HepG2 (cell line): ENCODE data around the gene GTF3C5. TPM values are rescaled to one million over a fixed set of nuclear protein-coding genes. Genes with fewer than 3 reads are reported as not detected.

Experiments used
- BORCS8-MEF2B ChIP-seq: sonication (generic); formaldehyde crosslinking; IDR thresholded peaks from 2 replicates; pipeline ENCODE4 v1.8.0; 2022; ENCODE audit warnings: mild to moderate bottlenecking, missing genetic modification reagents
- CHCHD3 ChIP-seq: sonication (generic); formaldehyde crosslinking; IDR thresholded peaks from 2 replicates; pipeline ENCODE4 v1.8.0; 2022; ENCODE audit warnings: mild to moderate bottlenecking, missing genetic modification reagents, moderate library complexity
- FOSL1 ChIP-seq: sonication (generic); formaldehyde crosslinking; IDR thresholded peaks from 2 replicates; pipeline ENCODE4 v1.9.0; 2021; ENCODE audit warnings: missing genetic modification reagents, borderline replicate concordance
- FOXO4 ChIP-seq: sonication (generic); formaldehyde crosslinking; conservative IDR thresholded peaks from 2 replicates; pipeline ENCODE4 v1.8.1; 2023; ENCODE audit warnings: missing genetic modification reagents
- GMEB2 ChIP-seq: IDR thresholded peaks from 2 replicates; pipeline ENCODE4 v1.6.1; 2016; ENCODE audit warnings: missing biosample characterization, missing genetic modification reagents, low read depth
- GPN1 ChIP-seq: sonication (generic); formaldehyde crosslinking; IDR thresholded peaks from 2 replicates; pipeline ENCODE4 v1.5.1; 2020; ENCODE audit warnings: missing genetic modification reagents, borderline replicate concordance
- LBX2 ChIP-seq: sonication (generic); formaldehyde crosslinking; IDR thresholded peaks from 2 replicates; pipeline ENCODE4 v1.5.0; 2020; ENCODE audit warnings: missing genetic modification reagents, mild to moderate bottlenecking, borderline replicate concordance
- NFRKB ChIP-seq: fragments of 450-650 bp; IDR thresholded peaks from 2 replicates; pipeline ENCODE4 v1.6.1; 2017
- NR3C1 ChIP-seq: sonication (generic); formaldehyde crosslinking; IDR thresholded peaks from 2 replicates; pipeline ENCODE4 v1.4.0; 2020; ENCODE audit warnings: missing genetic modification reagents
- REPIN1 ChIP-seq: sonication (generic); formaldehyde crosslinking; IDR thresholded peaks from 2 replicates; pipeline ENCODE4 v1.8.0; 2022; ENCODE audit warnings: missing genetic modification reagents, low read depth, mild to moderate bottlenecking, borderline replicate concordance
- RNF2 ChIP-seq: fragments of 450-650 bp; conservative IDR thresholded peaks from 2 replicates; pipeline ENCODE4 v1.6.1; 2016; ENCODE audit warnings: low read depth
- TOPORS ChIP-seq: sonication (generic); formaldehyde crosslinking; IDR thresholded peaks from 2 replicates; pipeline ENCODE4 v1.8.0; 2023; ENCODE audit warnings: mild to moderate bottlenecking, missing genetic modification reagents
- ZNF329 ChIP-seq: sonication (generic); formaldehyde crosslinking; IDR thresholded peaks from 2 replicates; pipeline ENCODE4 v1.9.0; 2021; ENCODE audit warnings: low read depth, mild to moderate bottlenecking, missing genetic modification reagents
- ZNF34 ChIP-seq: sonication (generic); formaldehyde crosslinking; IDR thresholded peaks from 2 replicates; pipeline ENCODE4 v1.4.0; 2020; ENCODE audit warnings: mild to moderate bottlenecking, missing genetic modification reagents, borderline replicate concordance
- ZNF546 ChIP-seq: sonication (generic); formaldehyde crosslinking; conservative IDR thresholded peaks from 2 replicates; pipeline ENCODE4 v1.8.1; 2023; ENCODE audit warnings: mild to moderate bottlenecking, missing genetic modification reagents
- ZNF746 ChIP-seq: sonication (generic); formaldehyde crosslinking; IDR thresholded peaks from 2 replicates; pipeline ENCODE4 v1.8.0; 2022; ENCODE audit warnings: mild to moderate bottlenecking, missing genetic modification reagents
- ZNF772 ChIP-seq: sonication (generic); formaldehyde crosslinking; IDR thresholded peaks from 2 replicates; pipeline ENCODE4 v1.5.0; 2020; ENCODE audit warnings: mild to moderate bottlenecking, missing genetic modification reagents
- polyA plus RNA-seq, 8 experiments: library from polyadenylated mRNA; depleted of rRNA in 3 of 8; stranded (reverse) in 7 of 8; unstranded in 1 of 8; fragments of >200 nt; fragmentation: Illumina TruSeq in 4 of 8; extraction: Trizol in 4 of 8; gene quantifications; 2 replicates each; pipeline versions ENCODE4 v1.2.1 to v1.2.3, GENCODE V29; 2011 to 2016; ENCODE audit warnings: low read depth in 4 of 8, missing spikeins in 1 of 8, mixed read lengths in 1 of 8; ENCODE audit not compliant: insufficient read depth in 1 of 8
- total RNA-seq, 5 experiments: library from RNA; depleted of rRNA; stranded (reverse); fragments of >200 nt; fragmentation: Illumina TruSeq; extraction: Trizol; gene quantifications; 2 replicates each; pipeline ENCODE4 v1.2.3, GENCODE V29; 2016; ENCODE audit warnings: low read depth in 1 of 5
- TF ChIP-seq, protein P1 (sequence below): sonication (generic); formaldehyde crosslinking; IDR thresholded peaks from 2 replicates; pipeline ENCODE4 v1.4.0; 2020; ENCODE audit warnings: mild to moderate bottlenecking, missing genetic modification reagents
- TF ChIP-seq, protein P2 (sequence below): sonication (generic); formaldehyde crosslinking; IDR thresholded peaks from 2 replicates; pipeline ENCODE4 v1.8.1; 2022; ENCODE audit warnings: mild to moderate bottlenecking, missing genetic modification reagents
- TF ChIP-seq, protein P3 (sequence below): sonication (generic); formaldehyde crosslinking; IDR thresholded peaks from 2 replicates; pipeline ENCODE4 v1.9.0; 2021; ENCODE audit warnings: missing genetic modification reagents, borderline replicate concordance

Gene GTF3C5
- total and polyA plus RNA-seq, 2 of the 13 experiments (the other 11 are each of a cell fraction or from before 2014, with no cell fraction given) = 66.9 to 92.6 TPM

GRCh38 chr9:133030317-133031129 lies at the start of gene GTF3C5 (continued):
- TF ChIP-seq FOXO4 (no peak), ZNF546 (CRISPR knock-in tag) (no peak), CHCHD3 (CRISPR knock-in tag) (no peak), LBX2 (peak; percentile 88; the same call in 1 of the 2 replicates), ZNF772 (CRISPR knock-in tag) (0 out of 2 replicates have a peak, but pooled peaks have one; percentile 33), ZNF746 (0 out of 2 replicates have a peak, but pooled peaks have one; percentile 23), GMEB2 (CRISPR knock-in tag) (no peak), ZNF329 (CRISPR knock-in tag) (peak; percentile 56; the same call in 1 of the 2 replicates), REPIN1 (peak; percentile 53; the same call in 1 of the 2 replicates), BORCS8-MEF2B (CRISPR knock-in tag) (peak; percentile 48; the same call in 1 of the 2 replicates), RNF2 (no peak; the same call in 1 of the 2 replicates), NFRKB (peak; percentile 55; the same call in 1 of the 2 replicates), GPN1 (0 out of 2 replicates have a peak, but pooled peaks have one; percentile 80), FOSL1 (CRISPR knock-in tag) (0 out of 2 replicates have a peak, but pooled peaks have one; percentile 26), ZNF34 (CRISPR knock-in tag) (no peak), TOPORS (CRISPR knock-in tag) (no peak), NR3C1 (CRISPR knock-in tag) (no peak)
- TF ChIP-seq, protein P1, sequence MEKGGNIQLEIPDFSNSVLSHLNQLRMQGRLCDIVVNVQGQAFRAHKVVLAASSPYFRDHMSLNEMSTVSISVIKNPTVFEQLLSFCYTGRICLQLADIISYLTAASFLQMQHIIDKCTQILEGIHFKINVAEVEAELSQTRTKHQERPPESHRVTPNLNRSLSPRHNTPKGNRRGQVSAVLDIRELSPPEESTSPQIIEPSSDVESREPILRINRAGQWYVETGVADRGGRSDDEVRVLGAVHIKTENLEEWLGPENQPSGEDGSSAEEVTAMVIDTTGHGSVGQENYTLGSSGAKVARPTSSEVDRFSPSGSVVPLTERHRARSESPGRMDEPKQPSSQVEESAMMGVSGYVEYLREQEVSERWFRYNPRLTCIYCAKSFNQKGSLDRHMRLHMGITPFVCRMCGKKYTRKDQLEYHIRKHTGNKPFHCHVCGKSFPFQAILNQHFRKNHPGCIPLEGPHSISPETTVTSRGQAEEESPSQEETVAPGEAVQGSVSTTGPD (CRISPR knock-in tag) = no peak
- TF ChIP-seq, protein P2, sequence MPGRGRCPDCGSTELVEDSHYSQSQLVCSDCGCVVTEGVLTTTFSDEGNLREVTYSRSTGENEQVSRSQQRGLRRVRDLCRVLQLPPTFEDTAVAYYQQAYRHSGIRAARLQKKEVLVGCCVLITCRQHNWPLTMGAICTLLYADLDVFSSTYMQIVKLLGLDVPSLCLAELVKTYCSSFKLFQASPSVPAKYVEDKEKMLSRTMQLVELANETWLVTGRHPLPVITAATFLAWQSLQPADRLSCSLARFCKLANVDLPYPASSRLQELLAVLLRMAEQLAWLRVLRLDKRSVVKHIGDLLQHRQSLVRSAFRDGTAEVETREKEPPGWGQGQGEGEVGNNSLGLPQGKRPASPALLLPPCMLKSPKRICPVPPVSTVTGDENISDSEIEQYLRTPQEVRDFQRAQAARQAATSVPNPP (CRISPR knock-in tag) = 0 out of 2 replicates have a peak, but pooled peaks have one; percentile 58
- TF ChIP-seq, protein P3, sequence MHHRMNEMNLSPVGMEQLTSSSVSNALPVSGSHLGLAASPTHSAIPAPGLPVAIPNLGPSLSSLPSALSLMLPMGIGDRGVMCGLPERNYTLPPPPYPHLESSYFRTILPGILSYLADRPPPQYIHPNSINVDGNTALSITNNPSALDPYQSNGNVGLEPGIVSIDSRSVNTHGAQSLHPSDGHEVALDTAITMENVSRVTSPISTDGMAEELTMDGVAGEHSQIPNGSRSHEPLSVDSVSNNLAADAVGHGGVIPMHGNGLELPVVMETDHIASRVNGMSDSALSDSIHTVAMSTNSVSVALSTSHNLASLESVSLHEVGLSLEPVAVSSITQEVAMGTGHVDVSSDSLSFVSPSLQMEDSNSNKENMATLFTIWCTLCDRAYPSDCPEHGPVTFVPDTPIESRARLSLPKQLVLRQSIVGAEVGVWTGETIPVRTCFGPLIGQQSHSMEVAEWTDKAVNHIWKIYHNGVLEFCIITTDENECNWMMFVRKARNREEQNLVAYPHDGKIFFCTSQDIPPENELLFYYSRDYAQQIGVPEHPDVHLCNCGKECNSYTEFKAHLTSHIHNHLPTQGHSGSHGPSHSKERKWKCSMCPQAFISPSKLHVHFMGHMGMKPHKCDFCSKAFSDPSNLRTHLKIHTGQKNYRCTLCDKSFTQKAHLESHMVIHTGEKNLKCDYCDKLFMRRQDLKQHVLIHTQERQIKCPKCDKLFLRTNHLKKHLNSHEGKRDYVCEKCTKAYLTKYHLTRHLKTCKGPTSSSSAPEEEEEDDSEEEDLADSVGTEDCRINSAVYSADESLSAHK (CRISPR knock-in tag) = no peak
